Esophagus muscularis mucosa (tissue), 4 donors: Measurements from ENCODE around the gene CALCB. TPM values are rescaled to one million over a fixed set of nuclear protein-coding genes. Genes with fewer than 3 reads are reported as not detected.

ENCODE experiments used
- DNase-seq: peaks from one replicate; pipeline ENCODE4 v3.0.0-alpha.2; 2017; ENCODE audit errors: extremely low spot score
- H3K27ac ChIP-seq, 4 donors: fragments of 200-600 bp; sonication (generic); replicated peaks in 1 of 4; 1 replicate in 3 of 4; 2 replicates in 1 of 4; pipeline ENCODE4 v1.5.1; 2016 to 2019; ENCODE audit warnings: mild to moderate bottlenecking in 1 of 4
- H3K27me3 ChIP-seq, 4 donors: fragments of 200-600 bp; sonication (generic); one replicate each; pipeline versions ENCODE4 v1.5.1 to v1.6.0; 2016 to 2019
- H3K36me3 ChIP-seq, 4 donors: fragments of 200-600 bp; sonication (generic); one replicate each; pipeline ENCODE4 v1.5.1; 2016 to 2019
- H3K4me1 ChIP-seq, 4 donors: fragments of 200-600 bp; sonication (generic); one replicate each; pipeline ENCODE4 v1.5.1; 2016 to 2019
- H3K4me3 ChIP-seq, 4 donors: fragments of 200-600 bp; sonication (generic); 1 replicate in 2 of 4; 2 replicates in 2 of 4; pipeline ENCODE4 v1.5.1; 2016 to 2019; ENCODE audit warnings: mild to moderate bottlenecking in 4 of 4, moderate library complexity in 1 of 4
- H3K9me3 ChIP-seq, 4 donors: fragments of 200-600 bp; sonication (generic); 1 replicate in 3 of 4; 2 replicates in 1 of 4; pipeline ENCODE4 v1.5.1; 2016 to 2019
- EP300 ChIP-seq: sonication (generic); formaldehyde crosslinking; IDR thresholded peaks from one replicate; pipeline ENCODE4 v1.6.1; 2017; ENCODE audit warnings: antibody characterized with exemption
- POLR2A ChIP-seq: fragments of 450-650 bp; IDR thresholded peaks from one replicate; pipeline ENCODE4 v1.6.1; 2017; ENCODE audit warnings: antibody characterized with exemption, moderate library complexity, mild to moderate bottlenecking, low read depth
- POLR2AphosphoS5 ChIP-seq, 2 donors: sonication (generic); formaldehyde crosslinking; IDR thresholded peaks; one replicate each; pipeline ENCODE4 v1.6.1; 2017; ENCODE audit warnings: antibody characterized with exemption in 2 of 2
- WGBS: methylation state at CpG from one replicate; pipeline ENCODE4 v1.1.5; 2018; 5-methylcytosine and 5-hydroxymethylcytosine counted together
- intact Hi-C: fragments of 100-400 bp; cut with DNase I; formaldehyde crosslinking; loops from one replicate; pipeline ENCODE4 v1.15.1; 2023
- total RNA-seq, 4 donors: library from RNA; depleted of rRNA; stranded (reverse); fragments of >200 nt; gene quantifications; one replicate each; pipeline versions ENCODE4 v1.1.0 to v1.2.1, GENCODE V29; 2016
- TF ChIP-seq, protein P1 (sequence below), 3 experiments: fragments of 200-600 bp in 2 of 3; fragments of 450-650 bp in 1 of 3; sonication (generic) in 2 of 3; IDR thresholded peaks; one replicate each; pipeline ENCODE4 v1.5.1; 2017 to 2019; ENCODE audit warnings: antibody characterized with exemption in 3 of 3, mild to moderate bottlenecking in 2 of 3, moderate library complexity in 1 of 3

Gene CALCB
- total RNA-seq, 4 donors from 2014 or later = not detected

DNA sequence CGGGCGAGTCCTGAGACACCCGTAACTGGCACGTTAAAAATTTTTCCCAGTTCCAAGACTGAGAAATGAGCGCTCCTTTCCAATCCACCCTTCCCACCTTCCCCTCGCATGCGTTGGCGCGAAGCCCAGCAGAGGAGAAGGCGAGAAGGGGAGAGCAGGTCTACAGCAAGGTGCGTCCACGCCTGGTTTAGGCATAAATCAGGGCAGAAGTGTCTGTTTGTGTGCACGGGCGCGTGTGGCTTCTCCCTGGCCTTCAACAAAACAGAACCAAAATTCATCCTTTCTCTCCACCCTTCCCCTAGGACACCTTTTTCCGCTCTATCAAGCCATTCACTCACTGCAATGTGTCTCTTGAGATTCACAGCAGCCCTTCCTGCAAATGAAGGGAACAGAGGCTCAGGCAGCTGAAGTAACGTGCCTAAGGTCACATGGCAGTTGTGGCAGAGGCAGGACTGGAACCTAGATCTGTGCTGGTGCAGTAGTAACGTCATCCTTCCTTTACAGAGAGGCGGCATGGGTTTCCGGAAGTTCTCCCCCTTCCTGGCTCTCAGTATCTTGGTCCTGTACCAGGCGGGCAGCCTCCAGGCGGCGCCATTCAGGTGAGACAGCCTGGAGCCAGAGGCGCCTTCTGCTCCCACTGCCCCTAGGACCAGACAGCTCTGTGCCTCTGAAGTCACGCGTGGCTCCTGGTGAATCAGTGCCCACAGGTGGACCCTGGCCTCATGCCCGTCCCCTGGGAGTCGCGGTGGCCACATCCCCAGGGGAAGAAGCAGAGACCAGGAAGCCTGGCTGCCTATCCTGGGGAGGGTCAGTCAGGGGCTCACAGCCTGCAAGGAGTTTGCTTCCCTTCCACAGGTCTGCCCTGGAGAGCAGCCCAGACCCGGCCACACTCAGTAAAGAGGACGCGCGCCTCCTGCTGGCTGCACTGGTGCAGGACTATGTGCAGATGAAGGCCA lies 1.1 kb downstream of the CALCB start:
- Histone ChIP-seq H3K27me3 (peaks cover 0 to 57% (median 35%) of the 10 kb centered on the region in 4 donors), H3K27ac (no peak overlapping the region), H3K4me3 (peak overlapping the region; percentile 36 to 44 (median 42)), H3K4me1 (peaks cover 18 to 26% (median 22%) of the 10 kb centered on the region in 4 donors), H3K36me3 (no peaks in the 10 kb centered on the region), H3K9me3 (no peaks in the 10 kb centered on the region)
- intact Hi-C loops = loop anchor here (2.0 kb wide), 1 partner anchor 168 kb away; no protein-coding TSS in a partner anchor
- DNase-seq = peak; percentile 95
- TF ChIP-seq POLR2AphosphoS5 (IDR thresholded peaks at IDR 0.05) (no peak), EP300 (no peak), POLR2A (no peak)
- TF ChIP-seq, protein P1, sequence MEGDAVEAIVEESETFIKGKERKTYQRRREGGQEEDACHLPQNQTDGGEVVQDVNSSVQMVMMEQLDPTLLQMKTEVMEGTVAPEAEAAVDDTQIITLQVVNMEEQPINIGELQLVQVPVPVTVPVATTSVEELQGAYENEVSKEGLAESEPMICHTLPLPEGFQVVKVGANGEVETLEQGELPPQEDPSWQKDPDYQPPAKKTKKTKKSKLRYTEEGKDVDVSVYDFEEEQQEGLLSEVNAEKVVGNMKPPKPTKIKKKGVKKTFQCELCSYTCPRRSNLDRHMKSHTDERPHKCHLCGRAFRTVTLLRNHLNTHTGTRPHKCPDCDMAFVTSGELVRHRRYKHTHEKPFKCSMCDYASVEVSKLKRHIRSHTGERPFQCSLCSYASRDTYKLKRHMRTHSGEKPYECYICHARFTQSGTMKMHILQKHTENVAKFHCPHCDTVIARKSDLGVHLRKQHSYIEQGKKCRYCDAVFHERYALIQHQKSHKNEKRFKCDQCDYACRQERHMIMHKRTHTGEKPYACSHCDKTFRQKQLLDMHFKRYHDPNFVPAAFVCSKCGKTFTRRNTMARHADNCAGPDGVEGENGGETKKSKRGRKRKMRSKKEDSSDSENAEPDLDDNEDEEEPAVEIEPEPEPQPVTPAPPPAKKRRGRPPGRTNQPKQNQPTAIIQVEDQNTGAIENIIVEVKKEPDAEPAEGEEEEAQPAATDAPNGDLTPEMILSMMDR (IDR thresholded peaks at IDR 0.05) = peak; percentile 55 to 67 (median 59)
- WGBS = 4% methylated on average over 32 of the region's 33 CpGs

DNA sequence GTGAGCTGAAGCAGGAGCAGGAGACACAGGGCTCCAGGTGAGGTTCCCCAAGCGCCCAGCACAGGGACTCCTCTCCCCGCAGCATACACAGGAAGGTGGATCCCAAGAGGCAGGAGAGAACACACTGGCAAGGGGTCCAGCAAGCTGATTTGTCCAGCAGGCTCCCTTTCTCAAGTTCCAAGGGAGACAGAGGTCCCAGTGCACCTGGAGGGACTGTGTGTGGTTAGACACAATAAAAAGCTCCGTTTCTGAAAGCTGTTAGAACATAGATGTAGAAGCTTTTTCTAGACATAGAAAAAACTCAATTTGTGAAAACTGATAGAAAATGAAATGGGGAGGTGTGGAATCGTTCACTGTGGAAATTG lies 1.8 kb downstream of the CALCB start:
- WGBS = 54% methylated on average over 3 of the region's 4 CpGs
- TF ChIP-seq POLR2AphosphoS5 (IDR thresholded peaks at IDR 0.05) = no peak
- no peak for TF ChIP-seq POLR2A
- no peaks in the 10 kb centered on the region for H3K9me3 ChIP-seq
- H3K27me3 ChIP-seq = peaks cover 0 to 57% (median 35%) of the 10 kb centered on the region in 4 donors
- intact Hi-C loops = loop anchor here (2.0 kb wide), 1 partner anchor 168 kb away; no protein-coding TSS in a partner anchor
- H3K36me3 ChIP-seq = no peaks in the 10 kb centered on the region
- H3K27ac ChIP-seq = no peak overlapping the region
- peaks cover 18 to 26% (median 22%) of the 10 kb centered on the region in 4 donors for H3K4me1 ChIP-seq
- no peak overlapping the region for H3K4me3 ChIP-seq
- DNase-seq = no peak

DNA sequence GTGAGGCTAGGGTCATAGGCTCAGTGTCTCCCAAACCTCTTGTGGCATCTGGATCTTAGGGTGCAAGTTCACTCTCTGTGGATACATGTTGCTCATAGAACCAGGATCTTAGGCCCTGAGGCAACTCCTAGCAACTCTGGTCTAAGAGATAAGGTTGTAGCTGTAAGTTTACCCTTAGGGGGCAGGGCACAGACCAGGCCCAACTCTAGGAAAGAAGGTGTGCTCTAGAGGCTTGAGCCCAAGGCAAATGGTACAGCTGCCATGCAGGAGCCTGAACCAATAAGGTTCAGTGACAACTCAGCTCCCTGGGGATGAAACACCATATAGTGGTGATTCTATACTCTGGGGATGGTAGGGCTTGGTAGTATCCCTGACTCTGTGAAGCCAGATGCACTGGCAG lies 17.8 kb downstream of the CALCB start:
- DNase-seq = peak; percentile 75
- TF ChIP-seq EP300 (no peak), POLR2AphosphoS5 (IDR thresholded peaks at IDR 0.05) (no peak), POLR2A (no peak)
- TF ChIP-seq, protein P1 (IDR thresholded peaks at IDR 0.05) = no peak
- Histone ChIP-seq H3K27me3 (no peaks in the 10 kb centered on the region), H3K4me3 (no peak overlapping the region), H3K4me1 (no peaks in the 10 kb centered on the region), H3K27ac (no peak overlapping the region), H3K9me3 (peaks cover 0 to 9% (median 0%) of the 10 kb centered on the region in 4 donors), H3K36me3 (no peaks in the 10 kb centered on the region)
- intact Hi-C loops = no loop called here

DNA sequence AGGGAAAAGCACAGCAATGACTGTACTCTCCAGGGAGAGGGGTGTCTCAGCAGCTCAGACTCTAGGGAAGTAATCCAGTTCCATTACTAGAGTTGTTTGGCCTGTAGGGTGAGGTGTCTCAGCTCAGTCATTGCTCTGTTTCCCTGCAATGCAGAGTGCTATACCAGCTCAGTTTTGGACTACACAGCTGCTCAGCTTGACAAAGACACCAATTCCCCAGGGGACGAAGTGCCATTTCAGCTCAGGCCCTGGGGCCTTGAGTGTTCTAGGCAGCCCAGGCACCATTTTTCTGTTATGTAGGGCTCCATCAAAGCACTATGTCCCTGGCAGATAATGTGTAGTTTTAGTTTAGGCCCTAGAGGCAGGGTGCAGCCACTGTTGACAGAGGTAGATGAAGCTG lies 18.2 kb downstream of the CALCB start:
- DNase-seq = no peak
- no peak overlapping the region for H3K4me3 ChIP-seq
- H3K27ac ChIP-seq = no peak overlapping the region
- no peaks in the 10 kb centered on the region for H3K4me1 ChIP-seq
- no peaks in the 10 kb centered on the region for H3K27me3 ChIP-seq
- no peaks in the 10 kb centered on the region for H3K36me3 ChIP-seq
- peaks cover 0 to 9% (median 0%) of the 10 kb centered on the region in 4 donors for H3K9me3 ChIP-seq
- TF ChIP-seq, protein P1 (IDR thresholded peaks at IDR 0.05) = no peak
- TF ChIP-seq EP300 (no peak), POLR2A (no peak), POLR2AphosphoS5 (IDR thresholded peaks at IDR 0.05) (no peak)
- WGBS = 86% methylated on average over 1 of the region's 1 CpG
- intact Hi-C loops = no loop called here

DNA sequence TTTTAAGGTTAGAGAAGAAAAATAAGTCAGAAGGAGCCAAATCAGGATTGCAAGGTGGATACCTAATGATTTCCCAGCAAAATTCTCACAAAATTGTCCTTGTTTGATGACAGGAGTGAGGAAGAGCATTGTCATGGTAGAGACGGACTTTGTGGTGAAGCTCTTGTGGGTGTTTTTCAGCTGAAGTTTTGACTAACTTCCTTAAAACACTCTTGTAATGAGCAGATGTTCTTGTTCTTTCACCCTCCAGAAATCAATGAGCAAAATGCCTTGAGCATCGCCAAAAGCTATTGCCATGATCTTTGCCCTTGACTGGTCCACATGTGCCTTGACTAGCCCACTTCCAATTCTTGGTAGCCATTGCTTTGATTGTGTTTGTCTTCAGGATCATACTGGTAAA lies 20.0 kb downstream of the CALCB start:
- intact Hi-C loops = no loop called here
- TF ChIP-seq EP300 (no peak), POLR2AphosphoS5 (IDR thresholded peaks at IDR 0.05) (no peak), POLR2A (no peak)
- TF ChIP-seq, protein P1 (IDR thresholded peaks at IDR 0.05) = no peak

More for the DNA sequence above, 20.0 kb downstream of the CALCB start:
- H3K4me3 ChIP-seq = no peak overlapping the region
- H3K27me3 ChIP-seq = no peaks in the 10 kb centered on the region
- no peaks in the 10 kb centered on the region for H3K9me3 ChIP-seq
- no peak for DNase-seq
- H3K4me1 ChIP-seq = no peaks in the 10 kb centered on the region
- 78% methylated on average over 2 of the region's 2 CpGs for WGBS
- no peak overlapping the region for H3K27ac ChIP-seq
- H3K36me3 ChIP-seq = no peaks in the 10 kb centered on the region
